ENCODE results near the gene PDE10A.
"Not testable (repeated sequence)": the region's sequence is repeated elsewhere in the genome, so short reads cannot be mapped to it uniquely, and the experiment has no call there.

PDE10A gene

GRCh38 chr6:165580136-165580535, 82.9 kb downstream of the PDE10A start:
- DNase-seq = no peak

GRCh38 chr6:165579151-165579550, 83.9 kb downstream of the PDE10A start:
- DNase-seq = no peak

- DNase-seq = no peak
Measured at GRCh38 chr6:165577556-165577955, 85.5 kb downstream of the PDE10A start.

- DNase-seq = no peak
Measured at GRCh38 chr6:165575158-165575549, 87.9 kb downstream of the PDE10A start.

GRCh38 chr6:165574220-165575157, 88.6 kb downstream of the PDE10A start:
- no peak for DNase-seq

GRCh38 chr6:165573671-165574070, 89.4 kb downstream of the PDE10A start:
- DNase-seq = no peak

- no peak for DNase-seq
Measured at GRCh38 chr6:165571721-165572132, 91.3 kb downstream of the PDE10A start.

- no peak for DNase-seq
Measured at GRCh38 chr6:165571068-165571682, 91.9 kb downstream of the PDE10A start.

GRCh38 chr6:165568326-165568725, 94.7 kb downstream of the PDE10A start:
- DNase-seq = no peak

- DNase-seq = no peak
Measured at GRCh38 chr6:165566088-165566828, 96.8 kb downstream of the PDE10A start.

GRCh38 chr6:165562421-165563090, 100.5 kb downstream of the PDE10A start:
- no peak for DNase-seq

GRCh38 chr6:165559632-165560031, 103.4 kb downstream of the PDE10A start:
- no peak for DNase-seq

GRCh38 chr6:165558097-165558496, 104.9 kb downstream of the PDE10A start:
- not testable (repeated sequence) for DNase-seq

GRCh38 chr6:165557674-165558073, 105.4 kb downstream of the PDE10A start:
- DNase-seq = no peak

- peak; percentile 81 for DNase-seq
Measured at GRCh38 chr6:165556116-165556843, 106.8 kb downstream of the PDE10A start.

GRCh38 chr6:165554644-165555043, 108.4 kb downstream of the PDE10A start:
- DNase-seq = not testable (repeated sequence)

GRCh38 chr6:165552248-165552736, 110.7 kb downstream of the PDE10A start:
- DNase-seq = no peak

GRCh38 chr6:165551828-165552227, 111.2 kb downstream of the PDE10A start:
- DNase-seq = no peak

GRCh38 chr6:165548450-165548849, 114.6 kb downstream of the PDE10A start:
- DNase-seq = no peak

- DNase-seq = no peak
Measured at GRCh38 chr6:165545806-165546205, 117.2 kb downstream of the PDE10A start.

- no peak for DNase-seq
Measured at GRCh38 chr6:165543781-165544180, 119.3 kb downstream of the PDE10A start.

GRCh38 chr6:165536911-165537310, 126.1 kb downstream of the PDE10A start:
- no peak for DNase-seq
